ENCODE measurements around the gene PIERCE2.
"Not testable (repeated sequence)": the region's sequence is repeated elsewhere in the genome, so short reads cannot be mapped to it uniquely, and the experiment has no call there.

Gene PIERCE2

DNA sequence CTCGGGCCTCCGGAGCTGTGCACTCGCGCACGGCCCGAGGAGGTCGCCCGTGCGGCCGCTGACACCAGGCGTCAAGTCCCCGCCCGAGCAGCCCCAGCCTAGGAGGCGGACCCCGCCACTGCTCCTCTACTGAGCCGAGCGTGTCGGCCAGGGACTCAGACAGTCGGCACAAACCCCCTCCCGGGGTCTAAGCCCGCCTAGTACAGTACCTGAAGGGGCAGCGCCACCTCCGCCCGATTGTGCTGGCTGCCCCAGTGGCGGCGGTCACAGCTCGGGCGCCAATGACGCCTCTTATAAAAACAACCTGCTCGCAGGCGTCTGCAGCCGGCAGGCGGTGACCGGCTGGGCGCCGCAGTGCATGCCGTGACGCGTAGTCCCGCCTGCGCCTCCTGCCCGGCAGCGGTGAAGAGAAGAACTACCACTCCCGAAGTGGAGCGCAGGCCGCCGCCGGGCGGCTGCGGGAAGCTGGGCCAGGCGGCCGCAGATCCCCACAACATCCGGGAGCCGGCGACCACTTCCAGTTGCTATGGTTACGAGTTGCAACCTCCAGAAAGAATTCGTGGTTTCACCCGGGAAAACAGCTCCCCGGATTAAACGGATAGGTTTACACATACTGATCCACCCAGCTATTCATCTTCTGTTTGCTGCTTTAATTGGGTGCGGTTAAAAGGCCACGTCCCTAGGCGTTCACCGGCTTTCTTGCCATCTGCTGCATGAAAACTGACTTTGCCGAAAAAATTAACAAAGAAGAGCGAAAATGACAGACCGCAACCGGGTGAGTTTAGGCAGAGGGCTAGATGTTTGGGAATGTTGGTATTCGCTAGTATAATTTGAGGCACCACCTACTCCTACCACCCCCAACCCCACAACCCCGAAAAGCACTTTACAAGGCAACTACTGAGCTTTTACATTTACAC, at the start of gene PIERCE2, which contains the start of gene CCPG1:
Gene PIERCE2, plus strand, starts transcription at position 484 of the 917 bp plus-strand sequence. Its CDS starts 274 bp downstream, at position 758.
Gene CCPG1, minus strand, starts transcription at position 348 of the 917 bp plus-strand sequence. CDS start 18,935 bp downstream, outside the sequence.
- no peak for FAIRE-seq

- no peak for FAIRE-seq
These were observed 48.0 kb upstream of the PIERCE2 start for GRCh38 chr15:55360256-55360655.

DNA sequence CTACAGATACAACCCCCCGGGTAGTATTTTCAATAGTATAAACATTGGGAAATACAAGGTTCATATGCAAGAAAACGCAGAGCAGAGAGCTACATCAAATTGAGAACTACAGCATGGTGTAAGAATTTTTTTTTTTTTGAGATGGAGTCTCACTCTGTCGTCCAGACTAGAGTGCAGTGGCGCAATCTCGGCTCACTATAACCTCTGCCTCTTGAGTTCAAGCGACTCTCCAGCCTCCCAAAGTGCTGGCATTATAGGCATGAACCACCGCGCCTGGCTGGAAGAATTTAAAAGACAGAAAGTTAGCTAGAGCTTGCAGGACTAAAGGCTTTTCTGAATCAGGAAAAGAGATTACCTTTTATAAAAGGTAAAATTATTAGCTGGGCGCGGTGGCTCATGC, 47.2 kb upstream of the PIERCE2 start:
- FAIRE-seq, result no peak

DNA sequence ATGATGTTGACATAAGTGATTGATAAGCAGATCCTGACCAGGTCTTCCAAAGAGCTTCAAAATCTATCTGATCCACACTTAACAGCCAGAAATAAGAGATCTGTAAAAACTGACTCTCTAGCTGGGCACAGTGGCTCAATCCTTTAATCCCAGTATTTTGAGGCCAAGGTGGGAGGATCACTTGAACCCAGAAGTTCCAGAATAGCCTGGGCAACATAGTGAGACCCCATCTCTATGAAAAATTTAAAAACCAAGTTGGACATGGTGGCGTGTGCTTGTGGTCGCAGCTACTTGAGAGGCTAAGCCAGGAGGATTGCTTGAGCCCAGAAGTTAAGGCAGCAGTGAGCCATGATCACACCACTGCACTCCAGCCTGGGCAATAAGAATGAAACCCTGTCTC, 45.7 kb upstream of the PIERCE2 start:
- FAIRE-seq, result no peak

DNA sequence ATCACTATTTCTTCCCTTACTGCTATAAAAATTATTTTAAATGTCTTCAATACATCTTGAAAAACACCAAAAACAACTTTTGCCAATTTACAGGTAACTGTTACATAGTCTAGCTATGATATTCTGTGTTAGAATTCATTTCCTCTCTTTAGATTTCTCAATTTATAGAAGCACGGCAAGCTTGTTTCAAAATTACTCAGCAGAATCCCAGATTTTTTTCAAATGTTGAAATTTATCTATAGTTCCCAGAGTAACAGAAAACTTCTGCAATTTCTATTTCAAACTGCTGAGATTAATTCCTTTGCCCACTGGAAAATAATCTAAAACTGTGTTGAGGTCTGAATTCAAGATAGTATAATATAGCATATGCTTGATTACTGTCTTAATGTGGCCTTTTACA, 41.3 kb upstream of the PIERCE2 start:
- FAIRE-seq, result no peak

DNA sequence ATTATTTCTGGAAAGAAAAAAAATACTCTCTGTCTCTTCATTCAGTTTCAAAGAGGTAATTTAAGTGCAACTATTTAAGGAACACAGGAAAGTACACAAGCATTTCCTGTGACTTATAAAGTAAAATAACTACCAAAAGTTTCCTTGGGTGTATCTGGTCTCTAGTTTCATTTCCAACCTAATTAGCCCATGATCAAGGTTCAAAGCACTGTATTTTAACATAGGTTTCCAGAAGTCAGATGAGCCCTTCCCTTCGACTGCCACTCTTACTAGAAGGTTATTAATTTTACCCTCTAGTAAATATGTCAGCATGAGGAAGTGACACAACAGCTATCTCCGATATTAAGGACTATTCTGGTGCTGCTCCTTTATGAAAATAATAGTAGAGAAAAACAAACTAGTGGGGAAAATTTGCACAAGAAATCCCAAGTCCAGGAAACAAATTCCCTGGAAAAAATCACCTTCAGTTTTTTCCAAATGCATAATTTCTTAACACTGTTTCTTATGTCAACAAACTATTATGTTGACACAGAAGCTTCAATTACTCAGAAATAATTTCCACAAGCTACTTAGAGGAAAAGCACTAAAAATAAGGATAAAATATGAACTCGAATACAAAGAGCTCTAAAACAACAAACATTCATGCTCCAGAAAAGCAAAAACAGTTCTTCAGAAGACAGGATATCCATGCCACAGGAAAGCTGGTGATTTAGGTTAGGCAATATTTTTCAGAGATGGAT, 35.4 kb upstream of the PIERCE2 start:
- no peak for FAIRE-seq

DNA sequence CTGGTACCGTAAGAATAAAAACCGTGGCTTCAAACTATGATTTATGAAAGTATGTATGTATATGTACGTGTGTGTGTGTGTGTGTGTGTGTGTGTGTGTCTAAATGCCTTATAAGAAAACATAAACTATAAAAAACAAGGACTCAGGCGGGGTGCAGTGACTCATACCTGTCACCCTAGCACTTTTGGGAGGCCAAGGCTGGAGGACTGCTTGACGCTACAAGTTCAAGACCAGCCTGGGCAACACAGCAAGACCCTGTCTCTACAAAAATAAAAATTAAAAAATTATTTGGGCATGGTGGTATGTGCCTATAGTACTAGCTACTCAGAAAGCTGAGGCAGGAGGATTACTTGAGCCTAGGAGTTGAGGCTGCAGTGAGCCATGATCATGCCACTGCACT, 29.2 kb upstream of the PIERCE2 start:
- FAIRE-seq, result no peak

DNA sequence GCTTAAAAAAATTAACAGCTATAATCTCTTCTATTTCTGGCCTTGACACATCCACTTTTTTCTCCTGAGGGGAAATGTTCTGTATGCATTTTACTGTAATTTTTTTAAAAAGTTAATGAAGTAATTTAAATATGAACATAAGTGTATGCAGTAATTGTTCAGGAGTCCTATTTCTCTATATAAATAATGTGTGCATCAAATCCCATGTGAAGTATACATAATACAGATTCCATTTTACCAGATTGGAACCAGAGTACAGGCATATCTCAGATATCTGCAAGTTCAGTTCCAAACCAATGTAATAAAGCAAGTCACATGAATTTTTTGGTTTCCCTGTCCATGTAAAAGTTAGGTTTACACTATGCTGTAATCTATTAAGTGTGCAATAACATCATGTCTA, 26.7 kb upstream of the PIERCE2 start:
- FAIRE-seq, result no peak

DNA sequence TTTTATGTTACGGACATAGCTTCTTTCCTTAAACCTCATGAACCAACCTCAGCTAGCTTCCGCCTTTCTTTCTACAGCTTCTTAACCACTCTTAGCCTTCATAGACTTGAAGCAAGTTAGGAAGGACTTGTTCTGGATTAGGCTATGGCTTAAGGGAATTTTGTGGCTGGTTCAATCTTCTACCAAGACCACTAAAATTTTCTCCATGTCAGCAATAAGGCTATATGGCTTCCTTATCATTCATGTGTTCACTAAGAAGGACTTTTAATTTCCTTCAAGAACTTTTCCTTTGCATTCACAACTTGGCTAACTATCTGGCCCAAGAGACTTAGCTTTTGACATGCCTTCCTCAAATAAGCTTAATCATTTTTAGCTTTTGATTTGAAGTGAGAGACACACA, 24.6 kb upstream of the PIERCE2 start:
- FAIRE-seq, result no peak

- FAIRE-seq, result no peak
These were observed 21.3 kb upstream of the PIERCE2 start for GRCh38 chr15:55387027-55387426.

GRCh38 chr15:55389264-55389607, 19.1 kb upstream of the PIERCE2 start:
- no peak for FAIRE-seq

DNA sequence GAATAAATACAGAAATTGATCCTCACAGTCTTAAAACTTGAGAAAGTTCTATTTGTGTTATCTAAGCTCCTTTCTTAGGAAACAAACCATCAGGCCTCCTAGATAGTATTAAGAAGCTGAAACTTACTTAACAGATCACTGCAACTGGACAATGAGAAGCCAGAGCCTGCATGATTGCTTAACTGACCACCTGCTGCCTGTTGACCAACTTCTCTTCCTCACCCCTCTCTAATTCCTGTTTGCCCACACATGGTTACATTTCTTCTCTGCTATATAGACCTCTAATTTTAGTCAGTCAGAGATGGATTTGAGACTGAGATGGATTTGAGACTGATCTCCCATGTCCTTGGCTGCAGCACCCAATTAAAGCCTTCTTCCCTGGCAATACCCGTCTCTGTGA, 13.6 kb upstream of the PIERCE2 start:
- no peak for FAIRE-seq

DNA sequence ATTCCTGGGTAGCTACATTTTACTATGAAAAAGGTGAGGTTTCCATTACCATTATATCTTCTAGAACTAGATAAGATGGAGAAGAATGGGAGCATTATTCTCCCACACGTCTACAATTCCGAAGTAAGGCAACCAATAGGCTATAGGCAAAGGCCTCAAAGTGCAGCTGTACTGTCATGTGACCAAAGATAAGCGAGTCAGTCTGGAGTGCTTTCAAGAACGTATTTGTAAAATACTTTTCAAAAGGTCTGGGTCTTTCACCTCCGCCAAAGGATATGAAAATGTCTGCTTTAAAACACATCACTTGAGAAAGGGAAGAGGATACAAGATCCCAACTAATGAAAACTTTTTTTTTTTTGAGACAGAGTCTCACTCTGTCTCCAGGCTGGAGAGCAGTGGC, 10.1 kb upstream of the PIERCE2 start:
- FAIRE-seq, result no peak

- FAIRE-seq, result not testable (repeated sequence)
These were observed 8.2 kb upstream of the PIERCE2 start for GRCh38 chr15:55400050-55400449.

DNA sequence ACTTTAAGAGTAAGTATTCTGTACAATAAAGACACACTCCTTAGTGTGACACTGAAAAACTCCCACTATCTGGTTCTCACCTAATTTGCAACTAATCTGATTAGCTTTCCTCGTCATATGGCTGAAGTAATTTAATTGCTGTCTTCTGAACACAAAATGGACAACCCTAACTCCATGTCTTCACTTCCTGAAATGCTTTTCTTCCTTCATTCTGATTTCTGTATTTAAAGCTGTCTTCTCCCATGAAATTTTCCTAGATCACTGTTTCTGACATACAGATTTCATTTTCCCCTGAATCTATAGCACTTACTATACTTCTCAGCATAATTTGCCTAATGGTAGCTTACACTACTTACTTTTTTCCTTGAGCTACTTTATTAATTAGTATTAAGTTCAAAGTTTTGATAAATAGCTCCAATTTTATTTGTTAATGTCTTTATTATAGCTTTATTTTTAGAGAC, 6.5 kb upstream of the PIERCE2 start:
- FAIRE-seq, result no peak

DNA sequence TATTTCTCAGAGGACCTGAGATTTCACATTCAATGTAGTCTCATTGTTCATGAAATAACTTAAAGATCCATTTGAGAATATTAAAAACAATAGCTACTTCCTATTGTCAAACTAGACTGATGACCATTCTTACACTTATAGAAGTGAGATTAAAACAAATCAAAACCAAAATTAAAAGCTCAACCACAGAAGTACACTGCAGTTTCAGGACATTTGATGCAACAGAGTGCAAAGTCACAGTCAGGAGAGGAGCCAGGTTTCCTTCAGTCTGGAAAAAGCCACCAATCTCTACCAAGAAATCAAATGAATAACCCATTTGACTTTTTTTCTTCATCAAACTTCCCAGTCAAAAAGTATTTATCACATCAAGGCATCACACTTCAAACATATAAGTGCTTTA, 5.6 kb upstream of the PIERCE2 start:
- FAIRE-seq, result no peak

GRCh38 chr15:55403531-55403930, 4.8 kb upstream of the PIERCE2 start:
- FAIRE-seq, result no peak

- no peak for FAIRE-seq
These were observed 740 bp upstream of the PIERCE2 start for GRCh38 chr15:55407498-55408011.

DNA sequence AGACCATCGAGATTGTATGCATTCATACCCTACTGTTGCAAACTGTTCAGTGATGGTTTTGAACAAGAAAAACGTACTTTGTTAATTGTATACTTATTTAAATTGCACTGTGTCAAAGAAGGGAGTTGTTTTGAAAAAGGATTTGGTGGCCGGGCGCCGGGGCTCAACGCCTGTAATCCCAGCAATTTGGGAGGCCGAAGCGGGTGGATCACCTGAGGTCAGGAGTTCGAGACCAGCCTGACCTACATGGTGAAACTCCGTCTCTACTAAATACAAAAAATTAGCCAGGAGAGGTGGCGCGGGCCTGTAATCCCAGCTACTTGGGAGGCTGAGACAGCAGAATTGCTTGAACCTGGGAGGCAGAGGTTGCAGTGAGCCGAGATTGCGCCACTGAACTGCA, 681 bp downstream of the PIERCE2 start:
- not testable (repeated sequence) for FAIRE-seq

- not testable (repeated sequence) for FAIRE-seq
These were observed 9.4 kb downstream of the PIERCE2 start for GRCh38 chr15:55417678-55418077.

- no peak for FAIRE-seq
These were observed 12.0 kb downstream of the PIERCE2 start for GRCh38 chr15:55420171-55420866.

GRCh38 chr15:55422089-55422488, 13.8 kb downstream of the PIERCE2 start:
- no peak for FAIRE-seq
